ENCODE data around the gene SLC6A9.

The SLC6A9 gene

GRCh38 chr1:44035726-44036408 is 4.6 kb upstream of the SLC6A9 start:
- TF ChIP-seq USF1 (IDR thresholded peaks at IDR 0.05) = no peak
- TF ChIP-seq YY1 (IDR thresholded peaks at IDR 0.05; ENCODE audit: low read depth) = no peak
- TF ChIP-seq TAF1 (IDR thresholded peaks at IDR 0.05; ENCODE audit: low read depth) = no peak
- no peak for TF ChIP-seq REST (IDR thresholded peaks at IDR 0.05; ENCODE audit: low read depth)
- TF ChIP-seq ZBTB7A (IDR thresholded peaks at IDR 0.05; ENCODE audit: low read depth) = no peak
- no peak for TF ChIP-seq TCF12 (IDR thresholded peaks at IDR 0.05; ENCODE audit: low read depth)
- no peak for TF ChIP-seq RAD21 (IDR thresholded peaks at IDR 0.05; ENCODE audit: low read depth)
- no peak for TF ChIP-seq EGR1 (IDR thresholded peaks at IDR 0.05)
- no peak for TF ChIP-seq CEBPB (IDR thresholded peaks at IDR 0.05)
- TF ChIP-seq NFIC (IDR thresholded peaks at IDR 0.05) = no peak
- no peak for TF ChIP-seq CREB1 (IDR thresholded peaks at IDR 0.05; ENCODE audit: low read depth)
- no peak for TF ChIP-seq EP300 (IDR thresholded peaks at IDR 0.05; ENCODE audit: borderline replicate concordance)
- no peak for TF ChIP-seq FOXM1 (IDR thresholded peaks at IDR 0.05; ENCODE audit: borderline replicate concordance, low read depth)

DNA sequence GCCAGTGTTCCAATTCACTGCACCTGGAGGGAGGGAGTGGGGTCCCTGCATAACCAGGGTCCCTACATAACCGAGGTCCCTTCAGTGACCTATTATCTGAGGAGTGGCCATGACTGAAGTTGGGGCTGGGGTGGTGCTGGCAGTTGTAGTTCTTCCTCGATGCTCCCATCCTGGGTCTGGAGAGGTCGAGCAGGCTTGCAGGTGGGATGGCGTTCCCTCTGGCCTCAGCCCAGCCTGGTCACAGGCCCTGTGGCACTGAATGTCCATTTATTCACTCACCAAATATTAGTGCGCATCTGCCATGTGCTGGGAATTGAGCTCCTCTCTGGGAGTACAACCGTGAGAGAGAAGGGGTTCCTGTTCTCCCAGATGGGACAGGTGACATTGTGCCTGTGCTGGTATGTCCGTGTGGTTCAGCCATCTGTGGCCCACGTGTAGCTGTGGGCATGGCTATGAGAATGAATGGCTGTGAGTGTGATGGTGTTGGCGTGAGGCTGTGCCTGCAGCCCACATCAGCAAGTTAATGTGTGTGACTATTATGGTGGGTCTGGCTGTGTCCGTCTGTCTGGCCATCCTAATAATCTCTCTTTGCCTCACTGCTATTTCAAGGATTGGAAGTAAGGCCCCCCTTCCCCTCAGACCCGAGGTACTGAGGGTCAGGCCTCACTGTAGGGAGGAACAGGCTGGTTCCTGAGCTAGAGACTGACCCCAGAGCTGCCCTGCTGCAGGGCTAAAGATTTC is 3.9 kb upstream of the SLC6A9 start:
- TF ChIP-seq CREB1 (IDR thresholded peaks at IDR 0.05; ENCODE audit: low read depth) = no peak
- TF ChIP-seq TAF1 (IDR thresholded peaks at IDR 0.05; ENCODE audit: low read depth) = no peak
- TF ChIP-seq, protein P1, sequence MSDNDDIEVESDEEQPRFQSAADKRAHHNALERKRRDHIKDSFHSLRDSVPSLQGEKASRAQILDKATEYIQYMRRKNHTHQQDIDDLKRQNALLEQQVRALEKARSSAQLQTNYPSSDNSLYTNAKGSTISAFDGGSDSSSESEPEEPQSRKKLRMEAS (IDR thresholded peaks at IDR 0.05) = no peak
- no peak for TF ChIP-seq NFIC (IDR thresholded peaks at IDR 0.05)
- no peak for TF ChIP-seq ZBTB7A (IDR thresholded peaks at IDR 0.05; ENCODE audit: low read depth)
- TF ChIP-seq FOXM1 (IDR thresholded peaks at IDR 0.05; ENCODE audit: borderline replicate concordance, low read depth) = no peak
- no peak for TF ChIP-seq RAD21 (IDR thresholded peaks at IDR 0.05; ENCODE audit: low read depth)
- TF ChIP-seq TCF12 (IDR thresholded peaks at IDR 0.05; ENCODE audit: low read depth) = no peak
- TF ChIP-seq TEAD4 (IDR thresholded peaks at IDR 0.05) = no peak
- TF ChIP-seq EP300 (IDR thresholded peaks at IDR 0.05; ENCODE audit: borderline replicate concordance) = no peak
- no peak for TF ChIP-seq EGR1 (IDR thresholded peaks at IDR 0.05)
- no peak for TF ChIP-seq CEBPB (IDR thresholded peaks at IDR 0.05)
- TF ChIP-seq USF1 (IDR thresholded peaks at IDR 0.05) = no peak
- TF ChIP-seq YY1 (IDR thresholded peaks at IDR 0.05; ENCODE audit: low read depth) = no peak
- no peak for TF ChIP-seq REST (IDR thresholded peaks at IDR 0.05; ENCODE audit: low read depth)

DNA sequence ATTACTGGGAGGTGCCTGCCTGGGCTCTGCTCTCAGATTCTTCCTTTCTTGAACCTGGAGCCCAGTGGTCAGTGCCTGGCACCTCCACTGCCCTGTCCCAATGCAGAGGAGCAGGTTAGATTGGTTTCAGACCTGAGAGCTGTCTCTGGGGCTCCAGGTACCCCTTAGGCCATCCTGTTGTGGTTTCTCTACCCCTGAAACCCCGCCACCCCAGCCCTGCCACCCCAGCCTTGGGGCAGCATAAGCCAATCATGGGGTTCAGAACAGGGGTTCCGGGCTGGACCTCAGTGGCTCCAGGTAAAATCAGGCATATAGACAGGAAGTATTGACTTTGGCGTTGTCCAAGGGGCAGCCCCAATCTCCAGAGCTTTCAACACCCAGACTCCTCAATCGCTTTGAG is 3.2 kb upstream of the SLC6A9 start:
- TF ChIP-seq EP300 (IDR thresholded peaks at IDR 0.05; ENCODE audit: borderline replicate concordance) (no peak), TEAD4 (IDR thresholded peaks at IDR 0.05) (no peak), YY1 (IDR thresholded peaks at IDR 0.05; ENCODE audit: low read depth) (no peak), NFIC (IDR thresholded peaks at IDR 0.05) (no peak), ZBTB7A (IDR thresholded peaks at IDR 0.05; ENCODE audit: low read depth) (no peak), CEBPB (IDR thresholded peaks at IDR 0.05) (no peak), FOXM1 (IDR thresholded peaks at IDR 0.05; ENCODE audit: borderline replicate concordance, low read depth) (no peak), EGR1 (IDR thresholded peaks at IDR 0.05) (no peak), REST (IDR thresholded peaks at IDR 0.05; ENCODE audit: low read depth) (no peak)
- TF ChIP-seq, protein P1 (IDR thresholded peaks at IDR 0.05) = no peak

DNA sequence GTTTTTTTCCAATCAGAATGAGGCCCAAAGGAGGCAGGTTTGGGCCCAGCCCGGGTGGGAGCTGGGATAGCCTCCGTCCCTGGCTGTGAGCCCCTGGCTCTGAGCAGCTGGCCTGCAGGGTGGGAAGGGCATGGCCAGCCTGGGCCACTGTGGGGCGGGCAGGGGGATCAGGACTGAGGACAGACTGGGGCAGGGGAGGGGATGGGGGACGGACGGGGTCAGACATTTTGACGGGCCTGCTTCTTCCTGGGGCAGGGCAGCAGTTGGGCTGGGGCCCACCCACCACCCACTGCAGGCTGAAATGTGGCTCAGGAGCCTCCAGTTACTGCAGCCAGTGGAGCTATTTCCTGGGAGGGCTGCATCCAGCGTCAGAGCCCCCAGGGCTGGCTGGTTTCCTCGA is 2.5 kb upstream of the SLC6A9 start:
- TF ChIP-seq TCF12 (IDR thresholded peaks at IDR 0.05; ENCODE audit: low read depth) = no peak
- TF ChIP-seq REST (IDR thresholded peaks at IDR 0.05; ENCODE audit: low read depth) = no peak
- no peak for TF ChIP-seq CEBPB (IDR thresholded peaks at IDR 0.05)
- no peak for TF ChIP-seq ZBTB7A (IDR thresholded peaks at IDR 0.05; ENCODE audit: low read depth)
- TF ChIP-seq TAF1 (IDR thresholded peaks at IDR 0.05; ENCODE audit: low read depth) = no peak
- TF ChIP-seq USF1 (IDR thresholded peaks at IDR 0.05) = no peak
- no peak for TF ChIP-seq EP300 (IDR thresholded peaks at IDR 0.05; ENCODE audit: borderline replicate concordance)
- no peak for TF ChIP-seq EGR1 (IDR thresholded peaks at IDR 0.05)
- TF ChIP-seq, protein P1 (IDR thresholded peaks at IDR 0.05) = no peak
- no peak for TF ChIP-seq TEAD4 (IDR thresholded peaks at IDR 0.05)
- TF ChIP-seq FOXM1 (IDR thresholded peaks at IDR 0.05; ENCODE audit: borderline replicate concordance, low read depth) = no peak
- no peak for TF ChIP-seq CREB1 (IDR thresholded peaks at IDR 0.05; ENCODE audit: low read depth)
- no peak for TF ChIP-seq NFIC (IDR thresholded peaks at IDR 0.05)
